ENCODE results near the gene LRATD1.

DNA sequence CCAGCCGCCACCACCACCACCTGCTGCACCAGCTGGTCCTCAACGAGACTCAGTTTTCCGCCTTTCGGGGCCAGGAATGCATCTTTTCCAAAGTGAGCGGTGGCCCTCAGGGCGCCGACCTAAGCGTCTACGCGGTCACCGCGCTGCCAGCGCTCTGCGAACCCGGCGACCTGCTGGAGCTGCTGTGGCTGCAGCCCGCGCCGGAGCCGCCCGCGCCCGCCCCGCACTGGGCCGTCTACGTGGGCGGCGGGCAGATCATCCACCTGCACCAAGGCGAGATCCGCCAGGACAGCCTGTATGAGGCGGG, 1.6 kb downstream of the LRATD1 start:
- TF ChIP-seq, protein P1, sequence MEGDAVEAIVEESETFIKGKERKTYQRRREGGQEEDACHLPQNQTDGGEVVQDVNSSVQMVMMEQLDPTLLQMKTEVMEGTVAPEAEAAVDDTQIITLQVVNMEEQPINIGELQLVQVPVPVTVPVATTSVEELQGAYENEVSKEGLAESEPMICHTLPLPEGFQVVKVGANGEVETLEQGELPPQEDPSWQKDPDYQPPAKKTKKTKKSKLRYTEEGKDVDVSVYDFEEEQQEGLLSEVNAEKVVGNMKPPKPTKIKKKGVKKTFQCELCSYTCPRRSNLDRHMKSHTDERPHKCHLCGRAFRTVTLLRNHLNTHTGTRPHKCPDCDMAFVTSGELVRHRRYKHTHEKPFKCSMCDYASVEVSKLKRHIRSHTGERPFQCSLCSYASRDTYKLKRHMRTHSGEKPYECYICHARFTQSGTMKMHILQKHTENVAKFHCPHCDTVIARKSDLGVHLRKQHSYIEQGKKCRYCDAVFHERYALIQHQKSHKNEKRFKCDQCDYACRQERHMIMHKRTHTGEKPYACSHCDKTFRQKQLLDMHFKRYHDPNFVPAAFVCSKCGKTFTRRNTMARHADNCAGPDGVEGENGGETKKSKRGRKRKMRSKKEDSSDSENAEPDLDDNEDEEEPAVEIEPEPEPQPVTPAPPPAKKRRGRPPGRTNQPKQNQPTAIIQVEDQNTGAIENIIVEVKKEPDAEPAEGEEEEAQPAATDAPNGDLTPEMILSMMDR (IDR thresholded peaks at IDR 0.05) = no peak
- TF ChIP-seq POLR2A (IDR thresholded peaks at IDR 0.05) = no peak
